ENCODE results near the gene STRIP1.

STRIP1 gene

GRCh38 chr1:110053552-110054428, 19.4 kb downstream of the STRIP1 start:
- no peak overlapping the region for H3K9ac ChIP-seq (ENCODE audit: low read length)

GRCh38 chr1:110055493-110056284, 21.3 kb downstream of the STRIP1 start:
- H3K9ac ChIP-seq (ENCODE audit: low read length), result no peak overlapping the region
- no peaks in the 10 kb centered on the region for H3K27me3 ChIP-seq (ENCODE audit: control insufficient read depth, insufficient read depth, low read length)
- no peaks in the 10 kb centered on the region; the same call in 1 of the 2 replicates for H3K4me1 ChIP-seq (ENCODE audit: control insufficient read depth, insufficient read depth, low read length)
- H3K9me3 ChIP-seq (ENCODE audit: control insufficient read depth, insufficient read depth, low read depth, low read length), result no peaks in the 10 kb centered on the region
- H3K4me3 ChIP-seq (ENCODE audit: low read depth, low read length), result no peak overlapping the region
- peaks cover 78% of the 10 kb centered on the region for H3K36me3 ChIP-seq (ENCODE audit: control insufficient read depth, insufficient read depth, low read length)
- H3K27ac ChIP-seq (ENCODE audit: low read depth, low read length), result no peak overlapping the region

More at GRCh38 chr1:110053552-110054428, 19.4 kb downstream of the STRIP1 start:
- no peaks in the 10 kb centered on the region for H3K27me3 ChIP-seq (ENCODE audit: control insufficient read depth, insufficient read depth, low read length)
- no peaks in the 10 kb centered on the region; the same call in 1 of the 2 replicates for H3K4me1 ChIP-seq (ENCODE audit: control insufficient read depth, insufficient read depth, low read length)
- H3K4me3 ChIP-seq (ENCODE audit: low read depth, low read length), result no peak overlapping the region
- no peaks in the 10 kb centered on the region for H3K9me3 ChIP-seq (ENCODE audit: control insufficient read depth, insufficient read depth, low read depth, low read length)
- H3K36me3 ChIP-seq (ENCODE audit: control insufficient read depth, insufficient read depth, low read length), result peaks cover 96% of the 10 kb centered on the region
- H3K27ac ChIP-seq (ENCODE audit: low read depth, low read length), result no peak overlapping the region

- H3K27ac ChIP-seq (ENCODE audit: low read depth, low read length), result no peak overlapping the region
- H3K36me3 ChIP-seq (ENCODE audit: control insufficient read depth, insufficient read depth, low read length), result peaks cover 72% of the 10 kb centered on the region
- no peak overlapping the region for H3K9ac ChIP-seq (ENCODE audit: low read length)
- no peaks in the 10 kb centered on the region for H3K27me3 ChIP-seq (ENCODE audit: control insufficient read depth, insufficient read depth, low read length)
- H3K4me1 ChIP-seq (ENCODE audit: control insufficient read depth, insufficient read depth, low read length), result no peaks in the 10 kb centered on the region; the same call in 1 of the 2 replicates
- H3K4me3 ChIP-seq (ENCODE audit: low read depth, low read length), result no peak overlapping the region
- no peaks in the 10 kb centered on the region for H3K9me3 ChIP-seq (ENCODE audit: control insufficient read depth, insufficient read depth, low read depth, low read length)
These were observed 21.9 kb downstream of the STRIP1 start for GRCh38 chr1:110056285-110056683.

GRCh38 chr1:110056776-110057175, 22.4 kb downstream of the STRIP1 start:
- Histone ChIP-seq H3K4me1 (ENCODE audit: control insufficient read depth, insufficient read depth, low read length) (no peaks in the 10 kb centered on the region; the same call in 1 of the 2 replicates), H3K9ac (ENCODE audit: low read length) (no peak overlapping the region), H3K27ac (ENCODE audit: low read depth, low read length) (no peak overlapping the region), H3K9me3 (ENCODE audit: control insufficient read depth, insufficient read depth, low read depth, low read length) (no peaks in the 10 kb centered on the region), H3K4me3 (ENCODE audit: low read depth, low read length) (no peak overlapping the region), H3K27me3 (ENCODE audit: control insufficient read depth, insufficient read depth, low read length) (no peaks in the 10 kb centered on the region), H3K36me3 (ENCODE audit: control insufficient read depth, insufficient read depth, low read length) (peaks cover 67% of the 10 kb centered on the region)

- no peaks in the 10 kb centered on the region; the same call in 1 of the 2 replicates for H3K4me1 ChIP-seq (ENCODE audit: control insufficient read depth, insufficient read depth, low read length)
- no peak overlapping the region for H3K4me3 ChIP-seq (ENCODE audit: low read depth, low read length)
- no peak overlapping the region for H3K9ac ChIP-seq (ENCODE audit: low read length)
- peaks cover 55% of the 10 kb centered on the region for H3K36me3 ChIP-seq (ENCODE audit: control insufficient read depth, insufficient read depth, low read length)
- H3K9me3 ChIP-seq (ENCODE audit: control insufficient read depth, insufficient read depth, low read depth, low read length), result no peaks in the 10 kb centered on the region
- H3K27ac ChIP-seq (ENCODE audit: low read depth, low read length), result no peak overlapping the region
- H3K27me3 ChIP-seq (ENCODE audit: control insufficient read depth, insufficient read depth, low read length), result no peaks in the 10 kb centered on the region
These were observed 23.6 kb downstream of the STRIP1 start for GRCh38 chr1:110057963-110058518.

GRCh38 chr1:110058591-110058990, 24.2 kb downstream of the STRIP1 start:
- no peak overlapping the region for H3K4me3 ChIP-seq (ENCODE audit: low read depth, low read length)
- no peaks in the 10 kb centered on the region for H3K9me3 ChIP-seq (ENCODE audit: control insufficient read depth, insufficient read depth, low read depth, low read length)
- no peak overlapping the region for H3K27ac ChIP-seq (ENCODE audit: low read depth, low read length)
- H3K27me3 ChIP-seq (ENCODE audit: control insufficient read depth, insufficient read depth, low read length), result peaks cover 2% of the 10 kb centered on the region; the same call in 1 of the 2 replicates
- H3K9ac ChIP-seq (ENCODE audit: low read length), result no peak overlapping the region
- no peaks in the 10 kb centered on the region; the same call in 1 of the 2 replicates for H3K4me1 ChIP-seq (ENCODE audit: control insufficient read depth, insufficient read depth, low read length)
- peaks cover 50% of the 10 kb centered on the region for H3K36me3 ChIP-seq (ENCODE audit: control insufficient read depth, insufficient read depth, low read length)

- H3K4me1 ChIP-seq (ENCODE audit: control insufficient read depth, insufficient read depth, low read length), result no peaks in the 10 kb centered on the region; the same call in 1 of the 2 replicates
- no peak overlapping the region for H3K27ac ChIP-seq (ENCODE audit: low read depth, low read length)
- H3K27me3 ChIP-seq (ENCODE audit: control insufficient read depth, insufficient read depth, low read length), result peaks cover 9% of the 10 kb centered on the region
- no peak overlapping the region for H3K4me3 ChIP-seq (ENCODE audit: low read depth, low read length)
- H3K9ac ChIP-seq (ENCODE audit: low read length), result no peak overlapping the region
- H3K36me3 ChIP-seq (ENCODE audit: control insufficient read depth, insufficient read depth, low read length), result peaks cover 43% of the 10 kb centered on the region
- H3K9me3 ChIP-seq (ENCODE audit: control insufficient read depth, insufficient read depth, low read depth, low read length), result no peaks in the 10 kb centered on the region
These were observed 24.9 kb downstream of the STRIP1 start for GRCh38 chr1:110059133-110059863.

GRCh38 chr1:110060034-110060661, 25.7 kb downstream of the STRIP1 start:
- no peak overlapping the region for H3K9ac ChIP-seq (ENCODE audit: low read length)
- peaks cover 18% of the 10 kb centered on the region for H3K27me3 ChIP-seq (ENCODE audit: control insufficient read depth, insufficient read depth, low read length)
- H3K9me3 ChIP-seq (ENCODE audit: control insufficient read depth, insufficient read depth, low read depth, low read length), result no peaks in the 10 kb centered on the region
- H3K36me3 ChIP-seq (ENCODE audit: control insufficient read depth, insufficient read depth, low read length), result peaks cover 34% of the 10 kb centered on the region
- H3K27ac ChIP-seq (ENCODE audit: low read depth, low read length), result no peak overlapping the region
- no peaks in the 10 kb centered on the region; the same call in 1 of the 2 replicates for H3K4me1 ChIP-seq (ENCODE audit: control insufficient read depth, insufficient read depth, low read length)
- H3K4me3 ChIP-seq (ENCODE audit: low read depth, low read length), result no peak overlapping the region

- peaks cover 23% of the 10 kb centered on the region for H3K27me3 ChIP-seq (ENCODE audit: control insufficient read depth, insufficient read depth, low read length)
- no peak overlapping the region for H3K9ac ChIP-seq (ENCODE audit: low read length)
- no peaks in the 10 kb centered on the region for H3K9me3 ChIP-seq (ENCODE audit: control insufficient read depth, insufficient read depth, low read depth, low read length)
- H3K4me1 ChIP-seq (ENCODE audit: control insufficient read depth, insufficient read depth, low read length), result no peaks in the 10 kb centered on the region; the same call in 1 of the 2 replicates
- no peak overlapping the region for H3K4me3 ChIP-seq (ENCODE audit: low read depth, low read length)
- peaks cover 29% of the 10 kb centered on the region for H3K36me3 ChIP-seq (ENCODE audit: control insufficient read depth, insufficient read depth, low read length)
- H3K27ac ChIP-seq (ENCODE audit: low read depth, low read length), result no peak overlapping the region
These were observed 26.2 kb downstream of the STRIP1 start for GRCh38 chr1:110060662-110061060.

- peaks cover 23% of the 10 kb centered on the region for H3K36me3 ChIP-seq (ENCODE audit: control insufficient read depth, insufficient read depth, low read length)
- no peak overlapping the region for H3K9ac ChIP-seq (ENCODE audit: low read length)
- H3K4me3 ChIP-seq (ENCODE audit: low read depth, low read length), result no peak overlapping the region
- H3K27ac ChIP-seq (ENCODE audit: low read depth, low read length), result no peak overlapping the region
- H3K9me3 ChIP-seq (ENCODE audit: control insufficient read depth, insufficient read depth, low read depth, low read length), result no peaks in the 10 kb centered on the region
- no peaks in the 10 kb centered on the region; the same call in 1 of the 2 replicates for H3K4me1 ChIP-seq (ENCODE audit: control insufficient read depth, insufficient read depth, low read length)
- H3K27me3 ChIP-seq (ENCODE audit: control insufficient read depth, insufficient read depth, low read length), result peaks cover 30% of the 10 kb centered on the region
These were observed 26.9 kb downstream of the STRIP1 start for GRCh38 chr1:110061341-110061740.
